NT2/D1 (cell line): ENCODE measurements around the gene EPHB3.
A peak's percentile ranks its signal among the peaks of the same experiment; 100 is the strongest.

ENCODE experiments used
- DNase-seq: peaks from one replicate; pipeline ENCODE4 v3.0.0-alpha.2; 2011; ENCODE audit warnings: low read depth, low spot score
- H3K27me3 ChIP-seq: 2 replicates; pipeline ENCODE4 v1.6.0; 2011; ENCODE audit warnings: mild to moderate bottlenecking; ENCODE audit not compliant: insufficient read length, insufficient read depth
- H3K36me3 ChIP-seq: 2 replicates; pipeline ENCODE4 v1.6.1; 2011; ENCODE audit warnings: mild to moderate bottlenecking, low read length, mixed read lengths; ENCODE audit not compliant: insufficient read depth, insufficient read length
- H3K4me1 ChIP-seq: 2 replicates; pipeline ENCODE4 v1.5.1; 2011; ENCODE audit not compliant: insufficient read depth, insufficient read length
- H3K4me3 ChIP-seq: 2 replicates; pipeline ENCODE4 v1.5.1; 2011; ENCODE audit warnings: low read depth; ENCODE audit not compliant: insufficient read length
- H3K9ac ChIP-seq: 2 replicates; pipeline ENCODE4 v1.6.0; 2011; ENCODE audit warnings: low read depth; ENCODE audit not compliant: insufficient read length
- H3K9me3 ChIP-seq: 2 replicates; pipeline ENCODE4 v1.5.1; 2011; ENCODE audit warnings: mild to moderate bottlenecking, low read length; ENCODE audit not compliant: insufficient read depth
- SUZ12 ChIP-seq: IDR thresholded peaks from 2 replicates; pipeline ENCODE4 v1.6.1; 2011; ENCODE audit not compliant: insufficient read length, insufficient read depth; ENCODE audit errors: extremely low read depth
- YY1 ChIP-seq: IDR thresholded peaks from 2 replicates; pipeline ENCODE4 v1.6.1; 2011; ENCODE audit not compliant: insufficient read length, insufficient read depth
- ZNF274 ChIP-seq: IDR thresholded peaks from 2 replicates; pipeline ENCODE4 v1.6.1; 2011; ENCODE audit warnings: mild to moderate bottlenecking, low read depth, low read length

Gene EPHB3

GRCh38 chr3:184566441-184567414 is 5.1 kb downstream of the EPHB3 start:
- H3K27me3 ChIP-seq = peaks cover 75% of the 10 kb centered on the region
- peaks cover 58% of the 10 kb centered on the region for H3K4me1 ChIP-seq
- no peak for TF ChIP-seq ZNF274
- no peak for TF ChIP-seq YY1
- no peak for TF ChIP-seq SUZ12
- peak overlapping the region; percentile 17 for H3K9ac ChIP-seq
- no peaks in the 10 kb centered on the region for H3K9me3 ChIP-seq
- no peak overlapping the region for H3K4me3 ChIP-seq
- H3K36me3 ChIP-seq = peaks cover 6% of the 10 kb centered on the region
- no peak for DNase-seq

- Histone ChIP-seq H3K9me3 (no peaks in the 10 kb centered on the region), H3K27me3 (peaks cover 66% of the 10 kb centered on the region), H3K4me3 (peak overlapping the region; percentile 41), H3K36me3 (peaks cover 17% of the 10 kb centered on the region), H3K9ac (peak overlapping the region; percentile 69), H3K4me1 (peaks cover 58% of the 10 kb centered on the region)
- TF ChIP-seq YY1 = no peak
- no peak for TF ChIP-seq ZNF274
- no peak for TF ChIP-seq SUZ12
- no peak for DNase-seq
Measured at GRCh38 chr3:184567946-184568559, 6.5 kb downstream of the EPHB3 start.

- Histone ChIP-seq H3K36me3 (peaks cover 21% of the 10 kb centered on the region), H3K9me3 (no peaks in the 10 kb centered on the region), H3K4me3 (peak overlapping the region; percentile 41), H3K9ac (peak overlapping the region; percentile 69), H3K27me3 (peaks cover 61% of the 10 kb centered on the region), H3K4me1 (peaks cover 56% of the 10 kb centered on the region)
- DNase-seq = no peak
- TF ChIP-seq SUZ12 (no peak), YY1 (no peak), ZNF274 (no peak)
Measured at GRCh38 chr3:184568560-184568923, 7.0 kb downstream of the EPHB3 start.

GRCh38 chr3:184568924-184569829 is 7.6 kb downstream of the EPHB3 start:
- Histone ChIP-seq H3K36me3 (peaks cover 23% of the 10 kb centered on the region), H3K27me3 (peaks cover 56% of the 10 kb centered on the region), H3K4me1 (peaks cover 50% of the 10 kb centered on the region), H3K4me3 (peak overlapping the region; percentile 41), H3K9me3 (no peaks in the 10 kb centered on the region), H3K9ac (peak overlapping the region; percentile 69)
- TF ChIP-seq SUZ12 = no peak
- TF ChIP-seq YY1 = no peak
- TF ChIP-seq ZNF274 = no peak
- no peak for DNase-seq

GRCh38 chr3:184570035-184570434 is 8.4 kb downstream of the EPHB3 start:
- H3K36me3 ChIP-seq = peaks cover 23% of the 10 kb centered on the region
- no peak overlapping the region for H3K4me3 ChIP-seq
- peaks cover 50% of the 10 kb centered on the region for H3K27me3 ChIP-seq
- H3K9ac ChIP-seq = peak overlapping the region; percentile 59
- peaks cover 49% of the 10 kb centered on the region for H3K4me1 ChIP-seq
- DNase-seq = no peak
- no peak for TF ChIP-seq YY1
- no peak for TF ChIP-seq SUZ12
- no peak for TF ChIP-seq ZNF274
- H3K9me3 ChIP-seq = no peaks in the 10 kb centered on the region

GRCh38 chr3:184570489-184570888 is 8.9 kb downstream of the EPHB3 start:
- H3K27me3 ChIP-seq = peaks cover 45% of the 10 kb centered on the region
- no peak for TF ChIP-seq SUZ12
- TF ChIP-seq ZNF274 = no peak
- TF ChIP-seq YY1 = no peak
- no peak for DNase-seq
- H3K4me1 ChIP-seq = peaks cover 46% of the 10 kb centered on the region
- no peak overlapping the region for H3K4me3 ChIP-seq
- H3K9ac ChIP-seq = no peak overlapping the region
- H3K9me3 ChIP-seq = no peaks in the 10 kb centered on the region
- peaks cover 24% of the 10 kb centered on the region for H3K36me3 ChIP-seq
